GM13977 (cell line): ENCODE results near the gene OSBPL3.

Experiments
- DNase-seq: peaks from one replicate; pipeline ENCODE4 v3.0.0; 2012; ENCODE audit warnings: low spot score
- in situ Hi-C: fragments of 300-500 bp; cut with MboI; formaldehyde crosslinking; loops from one replicate; pipeline ENCODE4 v1.12.0; 2022; ENCODE audit warnings: low sequenced_read_pairs, low pct_unique_long_range_greater_than_20kb, mixed read lengths, inconsistent platforms; ENCODE audit not compliant: unreplicated experiment
- TF ChIP-seq, protein P1 (sequence below): IDR thresholded peaks from 2 replicates; pipeline ENCODE4 v1.5.1; 2012; ENCODE audit warnings: mild to moderate bottlenecking, control low read depth; ENCODE audit not compliant: insufficient read depth; ENCODE audit errors: extremely low read depth, missing control alignments

OSBPL3 gene

DNA sequence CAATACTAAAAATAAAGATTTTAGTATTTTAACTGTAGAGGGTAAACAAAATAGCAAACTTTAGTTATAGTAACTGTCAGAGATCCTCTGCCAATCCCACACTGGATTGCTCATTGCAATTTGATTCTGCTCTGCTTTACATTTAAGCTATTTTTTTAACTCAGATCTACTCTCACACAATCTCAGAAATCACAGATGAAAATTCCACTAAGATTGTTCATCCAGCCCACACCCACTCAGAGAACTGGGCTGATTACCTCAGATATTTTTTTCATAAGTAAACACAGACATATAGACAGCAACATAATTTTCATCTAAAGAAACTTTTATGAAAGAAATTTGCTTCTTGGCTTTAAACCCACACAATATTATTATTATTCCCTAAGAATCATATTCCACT, 7.0 kb downstream of the OSBPL3 start:
- TF ChIP-seq, protein P1, sequence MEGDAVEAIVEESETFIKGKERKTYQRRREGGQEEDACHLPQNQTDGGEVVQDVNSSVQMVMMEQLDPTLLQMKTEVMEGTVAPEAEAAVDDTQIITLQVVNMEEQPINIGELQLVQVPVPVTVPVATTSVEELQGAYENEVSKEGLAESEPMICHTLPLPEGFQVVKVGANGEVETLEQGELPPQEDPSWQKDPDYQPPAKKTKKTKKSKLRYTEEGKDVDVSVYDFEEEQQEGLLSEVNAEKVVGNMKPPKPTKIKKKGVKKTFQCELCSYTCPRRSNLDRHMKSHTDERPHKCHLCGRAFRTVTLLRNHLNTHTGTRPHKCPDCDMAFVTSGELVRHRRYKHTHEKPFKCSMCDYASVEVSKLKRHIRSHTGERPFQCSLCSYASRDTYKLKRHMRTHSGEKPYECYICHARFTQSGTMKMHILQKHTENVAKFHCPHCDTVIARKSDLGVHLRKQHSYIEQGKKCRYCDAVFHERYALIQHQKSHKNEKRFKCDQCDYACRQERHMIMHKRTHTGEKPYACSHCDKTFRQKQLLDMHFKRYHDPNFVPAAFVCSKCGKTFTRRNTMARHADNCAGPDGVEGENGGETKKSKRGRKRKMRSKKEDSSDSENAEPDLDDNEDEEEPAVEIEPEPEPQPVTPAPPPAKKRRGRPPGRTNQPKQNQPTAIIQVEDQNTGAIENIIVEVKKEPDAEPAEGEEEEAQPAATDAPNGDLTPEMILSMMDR, result no peak

DNA sequence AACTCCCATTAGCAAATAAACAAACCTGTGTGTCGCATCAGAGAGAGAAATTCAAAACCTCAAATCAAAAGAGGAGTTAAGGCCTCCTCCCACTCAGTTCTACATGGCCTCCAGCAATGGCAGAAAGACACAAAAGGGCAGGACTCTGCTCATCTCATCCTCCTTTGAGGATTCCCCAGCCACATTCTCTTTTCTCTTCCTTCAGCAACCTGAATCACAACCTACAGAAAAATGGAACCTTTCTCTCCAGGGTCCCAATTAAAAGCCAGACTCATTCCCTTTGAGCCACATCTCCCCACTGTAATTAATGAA, 7.9 kb downstream of the OSBPL3 start:
- no peak for DNase-seq
- in situ Hi-C loops, result no loop called here
- TF ChIP-seq, protein P1, result no peak

More for the DNA sequence above, 7.0 kb downstream of the OSBPL3 start:
- no peak for DNase-seq
- in situ Hi-C loops, result no loop called here

DNA sequence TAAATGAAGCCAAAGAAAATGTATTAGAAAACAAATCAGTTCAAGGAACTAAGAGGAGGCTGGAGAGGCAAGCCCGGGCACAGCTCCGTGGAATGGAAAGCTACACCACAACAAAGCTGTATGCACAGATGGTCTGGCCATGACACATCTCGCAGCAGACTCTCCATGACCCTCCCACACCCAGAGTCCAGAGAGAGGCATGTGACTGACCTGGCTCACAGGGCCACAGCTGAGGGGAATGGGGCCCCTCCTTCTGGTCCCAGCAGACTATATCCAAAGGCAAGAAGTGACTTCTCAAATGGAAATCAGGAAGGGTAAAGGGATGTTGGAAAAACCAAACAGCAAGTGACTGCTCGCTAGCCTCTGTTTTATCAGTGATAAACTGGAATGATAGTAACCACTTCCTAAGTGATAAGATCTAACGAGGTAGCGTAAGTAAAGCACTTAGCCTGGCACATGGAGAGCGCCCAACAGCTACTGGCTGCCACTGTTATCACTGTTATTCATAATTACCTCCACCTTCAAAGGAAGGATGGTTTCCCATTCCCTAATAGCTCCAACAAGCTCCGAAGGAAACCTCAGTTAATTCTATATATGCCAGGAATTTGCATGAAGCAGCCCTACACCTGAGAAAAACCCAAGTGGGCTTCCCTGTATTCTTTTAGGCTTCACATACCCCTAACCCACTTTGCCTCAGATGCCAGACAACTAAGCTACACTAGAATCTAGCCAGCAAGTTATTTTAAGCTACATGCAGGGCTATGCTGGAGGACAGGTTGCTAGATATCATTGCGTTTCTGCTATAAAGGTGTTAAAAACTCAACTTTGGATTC, 8.4 kb downstream of the OSBPL3 start:
- DNase-seq, result no peak
- in situ Hi-C loops, result no loop called here
- TF ChIP-seq, protein P1, result no peak

DNA sequence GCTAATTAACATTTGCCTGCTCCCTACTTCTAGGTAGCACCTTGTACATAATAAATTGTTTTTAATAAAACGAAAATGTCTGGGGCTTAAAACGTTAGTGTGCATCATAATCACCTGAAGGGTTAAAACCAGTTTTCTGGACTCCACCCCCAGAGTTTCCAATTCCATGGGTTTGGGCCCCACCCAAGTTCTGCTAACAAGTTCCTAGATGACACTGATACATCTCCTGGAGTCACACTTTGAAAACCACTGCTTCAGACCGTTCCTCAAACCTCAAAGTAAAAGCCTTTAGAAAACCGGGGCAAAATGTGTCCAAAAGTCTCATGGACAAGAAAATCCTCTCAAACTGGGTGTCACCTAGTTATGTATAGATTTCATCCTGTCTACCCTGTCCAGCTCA, 9.3 kb downstream of the OSBPL3 start:
- in situ Hi-C loops, result no loop called here
- TF ChIP-seq, protein P1, result no peak
- DNase-seq, result no peak

DNA sequence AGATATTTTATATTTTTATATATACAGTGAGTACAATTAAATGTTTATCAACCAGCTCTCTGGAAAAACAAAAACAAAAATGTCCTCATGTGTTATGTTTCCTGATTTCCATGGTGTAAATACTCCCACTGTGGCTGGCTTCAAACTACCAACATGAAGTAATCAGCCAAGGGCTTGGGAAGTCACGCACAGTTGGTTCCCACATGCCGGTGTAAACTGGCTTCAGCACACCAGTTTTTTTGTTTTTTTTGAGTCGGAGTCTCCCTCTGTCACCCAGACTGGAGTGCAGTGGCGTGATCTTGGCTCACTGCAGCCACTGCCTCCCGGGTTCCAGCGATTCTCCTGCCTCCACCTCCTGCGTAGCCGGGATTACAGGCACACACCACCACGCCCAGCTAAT, 11.8 kb downstream of the OSBPL3 start:
- in situ Hi-C loops, result loop anchor here (10.0 kb wide), 1 partner anchor 63 kb away; no protein-coding TSS in a partner anchor
- DNase-seq, result no peak
- TF ChIP-seq, protein P1, result no peak

DNA sequence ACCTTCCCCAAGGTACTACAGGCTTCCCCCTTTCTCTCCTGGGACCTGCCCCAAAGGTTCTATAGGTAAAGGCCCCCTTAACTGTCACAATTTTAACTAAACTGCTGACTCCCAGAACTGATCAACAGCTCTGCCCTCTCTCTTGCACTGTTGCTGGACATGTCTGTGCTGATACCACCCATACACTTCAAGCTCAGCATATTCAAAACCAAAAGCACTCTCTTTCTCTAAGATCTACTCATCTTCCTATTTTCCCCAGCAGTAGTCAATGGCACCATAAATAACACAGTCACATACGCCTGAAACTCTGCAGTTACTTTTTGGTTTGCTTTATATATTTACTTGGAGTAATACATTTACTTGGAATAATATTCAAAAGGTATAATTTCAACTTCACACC, 12.3 kb downstream of the OSBPL3 start:
- TF ChIP-seq, protein P1, result no peak
- in situ Hi-C loops, result loop anchor here (10.0 kb wide), 1 partner anchor 63 kb away; no protein-coding TSS in a partner anchor
- DNase-seq, result peak; percentile 44
